Keratinocyte (primary cell): ENCODE measurements around the gene ASTN2. TPM values are rescaled to one million over a fixed set of nuclear protein-coding genes. Genes with fewer than 3 reads are reported as not detected.

Source experiments
- DNase-seq: peaks from one replicate; pipeline ENCODE4 v3.0.0-alpha.2; 2011; ENCODE audit warnings: low read depth, missing footprints, low spot score
- FAIRE-seq: peaks from 2 replicates; lab custom pipeline; 2011; peaks lifted over from hg19 to GRCh38; lab: Jason Lieb, UNC
- H2AFZ ChIP-seq: 2 replicates; pipeline ENCODE4 v1.6.0; 2012; ENCODE audit warnings: low read length, control low read depth, inconsistent platforms; ENCODE audit not compliant: control insufficient read depth
- H3K27ac ChIP-seq: 2 replicates; pipeline ENCODE4 v1.5.1; 2011; ENCODE audit warnings: low read length; ENCODE audit not compliant: control insufficient read depth, insufficient read depth
- H3K27me3 ChIP-seq: 3 replicates; pipeline ENCODE4 v1.6.0; 2011; ENCODE audit warnings: low read length; ENCODE audit not compliant: control insufficient read depth, insufficient read depth; ENCODE audit errors: extremely low read depth
- H3K36me3 ChIP-seq, 2 experiments: 2 replicates in 1 of 2; 3 replicates in 1 of 2; pipeline ENCODE4 v1.5.1; 2011; ENCODE audit warnings: low read length in 2 of 2, mild to moderate bottlenecking in 1 of 2; ENCODE audit not compliant: control insufficient read depth in 2 of 2, insufficient read depth in 2 of 2; ENCODE audit errors: extremely low read depth in 1 of 2
- H3K4me1 ChIP-seq: 3 replicates; pipeline ENCODE4 v1.5.1; 2011; ENCODE audit warnings: low read length; ENCODE audit not compliant: control insufficient read depth, insufficient read depth; ENCODE audit errors: extremely low read depth
- H3K4me2 ChIP-seq: 3 replicates; pipeline ENCODE4 v1.6.0; 2011; ENCODE audit warnings: low read depth, low read length; ENCODE audit not compliant: control insufficient read depth, insufficient read depth; ENCODE audit errors: extremely low read depth
- H3K4me3 ChIP-seq, 3 experiments: fragments of 200-600 bp in 1 of 3; sonication (generic) in 1 of 3; 2 replicates in 2 of 3; 3 replicates in 1 of 3; pipeline ENCODE4 v1.5.1; 2011 to 2016; ENCODE audit warnings: low read length in 3 of 3, mild to moderate bottlenecking in 3 of 3, control low read depth in 2 of 3, inconsistent platforms in 1 of 3, low read depth in 1 of 3, mixed read lengths in 1 of 3, mixed run types in 1 of 3, moderate library complexity in 1 of 3; ENCODE audit not compliant: control insufficient read depth in 2 of 3, insufficient read depth in 2 of 3; ENCODE audit errors: extremely low read depth in 1 of 3
- H3K79me2 ChIP-seq: 2 replicates; pipeline ENCODE4 v1.6.0; 2012; ENCODE audit warnings: low read length; ENCODE audit not compliant: control insufficient read depth, insufficient read depth
- H3K9ac ChIP-seq: 3 replicates; pipeline ENCODE4 v1.6.0; 2011; ENCODE audit warnings: low read length; ENCODE audit not compliant: control insufficient read depth, insufficient read depth; ENCODE audit errors: extremely low read depth
- H3K9me1 ChIP-seq: 3 replicates; pipeline ENCODE4 v1.6.0; 2011; ENCODE audit warnings: low read length; ENCODE audit not compliant: control insufficient read depth, insufficient read depth; ENCODE audit errors: extremely low read depth
- H3K9me3 ChIP-seq: 2 replicates; pipeline ENCODE4 v1.5.1; 2012; ENCODE audit warnings: low read depth, low read length; ENCODE audit not compliant: control insufficient read depth
- H4K20me1 ChIP-seq: 3 replicates; pipeline ENCODE4 v1.6.0; 2011; ENCODE audit warnings: low read length; ENCODE audit not compliant: control insufficient read depth, insufficient read depth; ENCODE audit errors: extremely low read depth
- CTCF ChIP-seq, 3 experiments: IDR thresholded peaks in 1 of 3; conservative IDR thresholded peaks in 1 of 3; optimal IDR thresholded peaks in 1 of 3; 2 replicates in 2 of 3; 3 replicates in 1 of 3; pipeline versions ENCODE3 to v1.5.1; 2011; ENCODE audit warnings: low read length in 3 of 3, mild to moderate bottlenecking in 3 of 3, moderate library complexity in 2 of 3, control low read depth in 1 of 3, inconsistent platforms in 1 of 3; ENCODE audit not compliant: insufficient read depth in 2 of 3; ENCODE audit errors: extremely low read depth in 1 of 3
- EZH2 ChIP-seq: IDR thresholded peaks from one replicate; pipeline ENCODE4 v1.6.1; 2012; ENCODE audit warnings: inconsistent platforms, mild to moderate bottlenecking, low read length, moderate library complexity
- dilution Hi-C: fragments of 300-500 bp; cut with MboI; formaldehyde crosslinking; loops from one replicate; pipeline ENCODE4 v1.7.0; 2020; ENCODE audit warnings: low sequenced_read_pairs; ENCODE audit not compliant: extremely low pct_ligation_motif_present
- polyA plus RNA-seq, 5 experiments: library from polyadenylated mRNA; depleted of rRNA in 3 of 5; stranded (reverse) in 3 of 5; stranded (forward) in 1 of 5; unstranded in 1 of 5; fragments of >200 nt; gene quantifications; 1 replicate in 1 of 5; 2 replicates in 3 of 5; 3 replicates in 1 of 5; pipeline versions ENCODE4 v1.2.1 to v1.2.3, GENCODE V29; 2011 to 2012; ENCODE audit warnings: missing spikeins in 2 of 5, low read depth in 1 of 5, low replicate concordance in 1 of 5

ASTN2 gene
- polyA plus RNA-seq, 1 donor (not counting 4 experiments of a cell fraction or from before 2014, with no cell fraction given): 0.31 TPM

DNA sequence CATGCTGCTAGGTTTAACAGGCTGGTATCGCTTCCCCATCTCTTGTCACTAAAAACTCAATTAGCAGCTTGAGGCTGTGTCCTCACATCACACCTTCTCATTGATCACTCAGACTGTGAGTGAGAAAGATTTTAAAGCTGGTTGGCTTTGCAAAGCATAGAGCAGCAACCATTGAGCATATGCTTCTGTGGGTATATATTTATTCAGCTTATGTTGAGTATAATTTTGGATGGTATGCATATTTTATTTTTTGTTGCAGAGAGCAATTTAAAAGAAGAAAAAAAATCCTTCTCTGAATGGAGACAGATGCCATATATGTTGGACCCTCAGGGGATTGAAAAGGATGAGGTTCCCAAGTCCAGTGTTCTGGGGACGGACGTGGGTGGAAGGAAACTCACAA is 565.1 kb downstream of the ASTN2 start:
- Histone ChIP-seq H3K27me3 (no peaks in the 10 kb centered on the region), H3K4me3 (no peak overlapping the region), H3K27ac (no peak overlapping the region), H3K9me3 (no peaks in the 10 kb centered on the region), H4K20me1 (no peaks in the 10 kb centered on the region), H3K79me2 (no peaks in the 10 kb centered on the region), H3K9me1 (no peaks in the 10 kb centered on the region), H2AFZ (no peak overlapping the region), H3K4me2 (no peak overlapping the region), H3K9ac (no peak overlapping the region), H3K36me3 (no peaks in the 10 kb centered on the region), H3K4me1 (no peaks in the 10 kb centered on the region)
- dilution Hi-C loops: no loop called here
- TF ChIP-seq CTCF (optimal IDR thresholded peaks at IDR 0.05 in 1 of 3, IDR thresholded peaks at IDR 0.05 in 1 of 3, conservative IDR thresholded peaks at IDR 0.05 in 1 of 3; ENCODE audit: extremely low read depth in 1 of 3, insufficient read depth in 2 of 3, low read length in 3 of 3): no peak
- TF ChIP-seq EZH2: no peak
- DNase-seq (no peak), FAIRE-seq (no peak)

DNA sequence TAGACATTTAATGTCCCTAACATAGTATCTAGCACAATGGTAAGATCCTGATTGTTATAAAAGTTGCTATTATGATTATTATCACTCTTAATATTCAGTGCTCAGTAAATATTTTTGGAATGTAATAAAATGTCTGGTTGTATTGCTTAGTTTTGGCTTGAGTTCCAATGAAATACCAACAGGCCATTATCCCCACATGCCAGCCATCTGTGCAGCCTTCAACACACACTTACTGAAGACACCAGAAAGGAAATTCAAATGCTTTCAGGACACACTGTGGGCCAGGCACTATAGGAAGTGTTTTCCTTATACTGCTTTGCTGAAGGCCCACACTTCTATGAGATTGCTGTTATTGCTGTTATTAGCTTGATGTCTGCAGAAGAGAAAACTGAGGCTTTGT is 570.2 kb downstream of the ASTN2 start:
- Histone ChIP-seq H3K4me1 (peaks cover 3% of the 10 kb centered on the region), H4K20me1 (no peaks in the 10 kb centered on the region), H3K9me1 (no peaks in the 10 kb centered on the region), H3K27me3 (no peaks in the 10 kb centered on the region), H3K36me3 (no peaks in the 10 kb centered on the region), H3K4me2 (no peak overlapping the region), H3K9ac (no peak overlapping the region), H3K27ac (no peak overlapping the region), H3K9me3 (no peaks in the 10 kb centered on the region), H3K79me2 (no peaks in the 10 kb centered on the region), H3K4me3 (no peak overlapping the region), H2AFZ (peak overlapping the region; percentile 19)
- no peak for TF ChIP-seq CTCF (optimal IDR thresholded peaks at IDR 0.05 in 1 of 3, IDR thresholded peaks at IDR 0.05 in 1 of 3, conservative IDR thresholded peaks at IDR 0.05 in 1 of 3; ENCODE audit: extremely low read depth in 1 of 3, insufficient read depth in 2 of 3, low read length in 3 of 3)
- no peak for TF ChIP-seq EZH2
- DNase-seq (no peak), FAIRE-seq (no peak)
- dilution Hi-C loops: no loop called here
